Mucosa of gallbladder (tissue), 1 donor: Measurements from ENCODE around the gene ZNF740. TPM values are rescaled to one million over a fixed set of nuclear protein-coding genes. Genes with fewer than 3 reads are reported as not detected.
A peak's percentile ranks its signal among the peaks of the same experiment; 100 is the strongest.

ENCODE experiments used
- DNase-seq: peaks from one replicate; pipeline ENCODE4 v3.0.0-alpha.2; 2020; ENCODE audit warnings: low spot score
- total RNA-seq: library from RNA; stranded (reverse); gene quantifications from one replicate; pipeline ENCODE4 v1.2.1, GENCODE V29; 2021
- donor health status: DM: no; HTN: no; CAD: no.

ZNF740 gene
- total RNA-seq, 1 donor from 2014 or later, result 40.4 TPM

- DNase-seq, result no peak
Measured at GRCh38 chr12:53214221-53214620, 33.7 kb downstream of the ZNF740 start.

GRCh38 chr12:53214687-53215455 lies 34.3 kb downstream of the ZNF740 start:
- DNase-seq, result no peak

- DNase-seq, result no peak
Measured at GRCh38 chr12:53215497-53215896, 35.0 kb downstream of the ZNF740 start.

GRCh38 chr12:53217051-53217930 lies 36.8 kb downstream of the ZNF740 start:
- DNase-seq, result no peak

- DNase-seq, result no peak
Measured at GRCh38 chr12:53217931-53218307, 37.4 kb downstream of the ZNF740 start.

GRCh38 chr12:53218551-53219291 lies 38.2 kb downstream of the ZNF740 start:
- no peak for DNase-seq

- no peak for DNase-seq
Measured at GRCh38 chr12:53219292-53219955, 38.9 kb downstream of the ZNF740 start.

GRCh38 chr12:53219956-53220693 lies 39.6 kb downstream of the ZNF740 start:
- DNase-seq, result peak; percentile 69

- DNase-seq, result peak; percentile 90
Measured at GRCh38 chr12:53220694-53221202, 40.2 kb downstream of the ZNF740 start.

GRCh38 chr12:53221203-53222080 lies 40.9 kb downstream of the ZNF740 start:
- peak; percentile 70 for DNase-seq

GRCh38 chr12:53222170-53222721 lies 41.7 kb downstream of the ZNF740 start:
- no peak for DNase-seq

- DNase-seq, result no peak
Measured at GRCh38 chr12:53222806-53223261, 42.3 kb downstream of the ZNF740 start.

- no peak for DNase-seq
Measured at GRCh38 chr12:53223389-53224060, 43.0 kb downstream of the ZNF740 start.

- no peak for DNase-seq
Measured at GRCh38 chr12:53224061-53224896, 43.8 kb downstream of the ZNF740 start.

GRCh38 chr12:53224897-53225634 lies 44.5 kb downstream of the ZNF740 start:
- DNase-seq, result no peak

GRCh38 chr12:53225635-53226424 lies 45.3 kb downstream of the ZNF740 start:
- DNase-seq, result no peak
